GM12878 (cell line): ENCODE measurements around the gene COL19A1.

ENCODE experiments used
- YY1 ChIP-seq: IDR thresholded peaks from 2 replicates; pipeline ENCODE4 v1.6.1; 2011; ENCODE audit warnings: low read depth, mild to moderate bottlenecking, low read length
- TF ChIP-seq, protein P1 (sequence below), 3 experiments: IDR thresholded peaks in 2 of 3; conservative IDR thresholded peaks in 1 of 3; 2 replicates each; pipeline ENCODE4 v1.5.1; 2011; ENCODE audit warnings: low read depth in 3 of 3, low read length in 3 of 3, mild to moderate bottlenecking in 3 of 3, control low read depth in 2 of 3, moderate library complexity in 2 of 3, inconsistent platforms in 1 of 3, mixed read lengths in 1 of 3; ENCODE audit not compliant: control insufficient read depth in 2 of 3, insufficient read depth in 1 of 3; ENCODE audit errors: extremely low read depth in 1 of 3

DNA sequence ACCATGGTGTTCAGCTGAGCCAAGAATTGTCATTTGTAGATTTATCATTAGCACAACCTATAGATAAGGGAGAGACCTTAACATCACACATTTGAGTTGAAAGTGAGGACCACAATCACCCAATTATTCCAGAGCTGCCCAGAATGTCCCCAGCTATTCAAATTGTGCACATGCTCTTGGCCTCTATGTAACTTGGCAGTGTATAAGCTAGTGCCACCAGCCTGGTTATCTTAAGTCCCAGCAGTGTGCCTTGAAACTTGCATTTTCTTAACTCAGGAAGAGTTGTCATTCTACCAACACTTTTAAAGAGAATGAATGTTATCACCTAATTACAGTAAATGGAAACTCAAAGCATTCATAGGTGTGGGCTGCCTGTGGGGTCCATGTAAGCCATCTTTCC, 245.4 kb downstream of the COL19A1 start:
- TF ChIP-seq, protein P1, sequence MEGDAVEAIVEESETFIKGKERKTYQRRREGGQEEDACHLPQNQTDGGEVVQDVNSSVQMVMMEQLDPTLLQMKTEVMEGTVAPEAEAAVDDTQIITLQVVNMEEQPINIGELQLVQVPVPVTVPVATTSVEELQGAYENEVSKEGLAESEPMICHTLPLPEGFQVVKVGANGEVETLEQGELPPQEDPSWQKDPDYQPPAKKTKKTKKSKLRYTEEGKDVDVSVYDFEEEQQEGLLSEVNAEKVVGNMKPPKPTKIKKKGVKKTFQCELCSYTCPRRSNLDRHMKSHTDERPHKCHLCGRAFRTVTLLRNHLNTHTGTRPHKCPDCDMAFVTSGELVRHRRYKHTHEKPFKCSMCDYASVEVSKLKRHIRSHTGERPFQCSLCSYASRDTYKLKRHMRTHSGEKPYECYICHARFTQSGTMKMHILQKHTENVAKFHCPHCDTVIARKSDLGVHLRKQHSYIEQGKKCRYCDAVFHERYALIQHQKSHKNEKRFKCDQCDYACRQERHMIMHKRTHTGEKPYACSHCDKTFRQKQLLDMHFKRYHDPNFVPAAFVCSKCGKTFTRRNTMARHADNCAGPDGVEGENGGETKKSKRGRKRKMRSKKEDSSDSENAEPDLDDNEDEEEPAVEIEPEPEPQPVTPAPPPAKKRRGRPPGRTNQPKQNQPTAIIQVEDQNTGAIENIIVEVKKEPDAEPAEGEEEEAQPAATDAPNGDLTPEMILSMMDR (IDR thresholded peaks at IDR 0.05 in 2 of 3, conservative IDR thresholded peaks at IDR 0.05 in 1 of 3; ENCODE audit: control insufficient read depth in 2 of 3, extremely low read depth in 1 of 3, insufficient read depth in 1 of 3, low read depth in 3 of 3, low read length in 3 of 3), result no peak
- TF ChIP-seq YY1, result no peak
